Endothelial cell of umbilical vein (primary cell): ENCODE measurements around the gene ATG7. TPM values are rescaled to one million over a fixed set of nuclear protein-coding genes. Genes with fewer than 3 reads are reported as not detected.

Source experiments
- BruUV-seq: library from RNA; stranded (reverse); fragments of 400-500 nt; replicated peaks from 2 replicates; lab custom pipeline; 2021; lab: Mats Ljungman, UMichigan
- CTCF ChIA-PET: fragments of 300-600, 350-600 bp; sonication (Branson Sonifier 250); formaldehyde crosslinking; loops from one replicate; lab custom pipeline; 2021; ENCODE audit warnings: antibody characterized with exemption, inconsistent platforms; lab: Charles Lee
- POLR2A ChIA-PET: fragments of 300-600, 350-600 bp; sonication (Branson Sonifier 250); formaldehyde crosslinking; loops from one replicate; lab custom pipeline; 2021; ENCODE audit warnings: antibody characterized with exemption, inconsistent platforms; lab: Charles Lee
- DNase-seq: peaks from one replicate; pipeline ENCODE4 v3.0.0-alpha.2; 2011; ENCODE audit warnings: low read depth, low spot score
- FAIRE-seq: peaks from 2 replicates; lab custom pipeline; 2011; peaks lifted over from hg19 to GRCh38; lab: Jason Lieb, UNC
- H2AFZ ChIP-seq: 2 replicates; pipeline ENCODE4 v1.6.0; 2012; ENCODE audit warnings: low read depth, low read length, control low read depth, inconsistent platforms
- H3K27ac ChIP-seq: 2 replicates; pipeline ENCODE4 v1.5.1; 2011; ENCODE audit warnings: low read depth, mild to moderate bottlenecking, control low read depth, low read length, moderate library complexity; ENCODE audit not compliant: insufficient read depth
- H3K27me3 ChIP-seq, 2 experiments: 2 replicates each; pipeline versions ENCODE4 v1.6.0 to v1.6.1; 2011; ENCODE audit warnings: low read length in 2 of 2, mixed read lengths in 1 of 2; ENCODE audit not compliant: control insufficient read depth in 2 of 2, insufficient read depth in 2 of 2
- H3K36me3 ChIP-seq, 2 experiments: 2 replicates in 1 of 2; 3 replicates in 1 of 2; pipeline ENCODE4 v1.5.1; 2011; ENCODE audit warnings: low read length in 2 of 2, mild to moderate bottlenecking in 1 of 2, moderate library complexity in 1 of 2; ENCODE audit not compliant: control insufficient read depth in 2 of 2, insufficient read depth in 2 of 2; ENCODE audit errors: extremely low read depth in 1 of 2
- H3K4me1 ChIP-seq: 3 replicates; pipeline ENCODE4 v1.5.1; 2011; ENCODE audit warnings: mild to moderate bottlenecking, low read length; ENCODE audit not compliant: control insufficient read depth, insufficient read depth; ENCODE audit errors: extremely low read depth
- H3K4me2 ChIP-seq: 2 replicates; pipeline ENCODE4 v1.6.1; 2011; ENCODE audit warnings: low read length, control low read depth, mixed read lengths; ENCODE audit not compliant: insufficient read depth
- H3K4me3 ChIP-seq, 3 experiments: fragments of 200-600 bp in 1 of 3; sonication (generic), shearing (Covaris generic) in 1 of 3; replicated peaks in 1 of 3; 2 replicates each; pipeline ENCODE4 v1.5.1; 2011 to 2016; ENCODE audit warnings: control low read depth in 3 of 3, low read length in 3 of 3, mild to moderate bottlenecking in 2 of 3, inconsistent platforms in 1 of 3, low read depth in 1 of 3, moderate library complexity in 1 of 3; ENCODE audit not compliant: insufficient read depth in 1 of 3
- H3K79me2 ChIP-seq: 2 replicates; pipeline ENCODE4 v1.6.0; 2012; ENCODE audit warnings: low read length, inconsistent platforms; ENCODE audit not compliant: control insufficient read depth, insufficient read depth
- H3K9ac ChIP-seq: replicated peaks from 2 replicates; pipeline ENCODE3; 2011; ENCODE audit warnings: low read length, control low read depth; ENCODE audit not compliant: insufficient read depth; ENCODE audit errors: extremely low read depth
- H3K9me1 ChIP-seq: replicated peaks from 3 replicates; pipeline ENCODE4 v1.6.0; 2011; ENCODE audit warnings: mild to moderate bottlenecking, low read length; ENCODE audit not compliant: control insufficient read depth, insufficient read depth; ENCODE audit errors: extremely low read depth
- H3K9me3 ChIP-seq: replicated peaks from 2 replicates; pipeline ENCODE4 v1.5.1; 2012; ENCODE audit warnings: low read length, inconsistent platforms; ENCODE audit not compliant: control insufficient read depth, insufficient read depth
- H4K20me1 ChIP-seq: replicated peaks from 2 replicates; pipeline ENCODE3; 2011; ENCODE audit warnings: mild to moderate bottlenecking, low read length; ENCODE audit not compliant: control insufficient read depth, insufficient read depth; ENCODE audit errors: extremely low read depth
- CTCF ChIP-seq, 2 donors: IDR thresholded peaks; 1 replicate in 1 of 2; 2 replicates in 1 of 2; pipeline ENCODE4 v1.5.1; 2011; ENCODE audit warnings: low read length in 2 of 2, mild to moderate bottlenecking in 2 of 2, moderate library complexity in 2 of 2, control low read depth in 1 of 2, inconsistent platforms in 1 of 2, low read depth in 1 of 2; ENCODE audit not compliant: insufficient read depth in 1 of 2; ENCODE audit errors: extremely low read depth in 1 of 2
- EZH2 ChIP-seq: IDR thresholded peaks from 2 replicates; pipeline ENCODE4 v1.6.1; 2012; ENCODE audit warnings: borderline replicate concordance, low read depth, mild to moderate bottlenecking, moderate library complexity, low read length, inconsistent platforms; ENCODE audit not compliant: severe bottlenecking
- JUN ChIP-seq: IDR thresholded peaks from 2 replicates; pipeline ENCODE4 v1.6.1; 2011; ENCODE audit warnings: borderline replicate concordance, low read depth; ENCODE audit not compliant: insufficient read length, insufficient read depth
- MAX ChIP-seq: IDR thresholded peaks from 2 replicates; pipeline ENCODE4 v1.6.1; 2011; ENCODE audit not compliant: insufficient read depth, insufficient read length
- MYC ChIP-seq: IDR thresholded peaks from one replicate; pipeline ENCODE4 v1.6.1; 2011; ENCODE audit warnings: mild to moderate bottlenecking, low read depth, low read length
- POLR2A ChIP-seq: IDR thresholded peaks from 2 replicates; pipeline ENCODE4 v1.6.1; 2012; ENCODE audit warnings: low read depth, mild to moderate bottlenecking, control low read depth, low read length
- POLR2AphosphoS5 ChIP-seq: IDR thresholded peaks from 2 replicates; pipeline ENCODE4 v1.6.1; 2012; ENCODE audit warnings: low read depth, mild to moderate bottlenecking, control low read depth, low read length, moderate library complexity; ENCODE audit not compliant: insufficient read depth
- dilution Hi-C: fragments of 300-500 bp; cut with MboI; formaldehyde crosslinking; loops from one replicate; pipeline ENCODE4 v1.15.0; 2019; ENCODE audit warnings: low sequenced_read_pairs; ENCODE audit not compliant: extremely low pct_ligation_motif_present
- intact Hi-C: fragments of 100-400 bp; cut with micrococcal nuclease; formaldehyde crosslinking; loops from one replicate; pipeline ENCODE4 v1.10.0; 2022
- polyA plus RNA-seq, 4 experiments: library from polyadenylated mRNA; depleted of rRNA in 3 of 4; stranded (reverse) in 3 of 4; unstranded in 1 of 4; fragments of >200 nt; gene quantifications; 2 replicates each; pipeline versions ENCODE4 v1.2.1 to v1.2.3, GENCODE V29; 2011 to 2012; ENCODE audit warnings: missing spikeins in 1 of 4
- total RNA-seq: library from RNA; stranded (reverse); gene quantifications from 2 replicates; pipeline ENCODE4 v1.2.3, GENCODE V29; 2021

The ATG7 gene
- total and polyA plus RNA-seq, 2 donors (not counting 3 experiments of a cell fraction or from before 2014, with no cell fraction given): 30.8 to 48.3 TPM

GRCh38 chr3:11575677-11576076, 303.5 kb downstream of the ATG7 start:
- H3K9ac ChIP-seq: no peak overlapping the region
- no peaks in the 10 kb centered on the region for H3K9me1 ChIP-seq
- no peak for DNase-seq
- intact Hi-C loops (no loop called here), dilution Hi-C loops (no loop called here)
- no peak for FAIRE-seq
- TF ChIP-seq MYC (no peak), CTCF (IDR thresholded peaks at IDR 0.05; ENCODE audit: extremely low read depth in 1 of 2, insufficient read depth in 1 of 2, low read depth in 1 of 2, low read length in 2 of 2) (no peak), POLR2A (no peak), MAX (no peak), EZH2 (no peak), POLR2AphosphoS5 (no peak), JUN (no peak)
- no TSS peak for BruUV-seq
- no peaks in the 10 kb centered on the region for H3K27me3 ChIP-seq
- H2AFZ ChIP-seq: no peak overlapping the region
- no peak overlapping the region for H3K27ac ChIP-seq
- ChIA-PET CTCF (no interaction called here), POLR2A (no interaction called here)
- H3K4me1 ChIP-seq: peaks cover 12% of the 10 kb centered on the region
- H3K36me3 ChIP-seq: peaks cover 0 to 13% of the 10 kb centered on the region in 2 experiments
- H3K4me2 ChIP-seq: no peak overlapping the region
- H3K9me3 ChIP-seq: no peaks in the 10 kb centered on the region
- peaks cover 88% of the 10 kb centered on the region for H3K79me2 ChIP-seq
- H3K4me3 ChIP-seq: no peak overlapping the region
- peaks cover 3% of the 10 kb centered on the region for H4K20me1 ChIP-seq
